ENCODE data around the gene ERF.

Gene ERF

DNA sequence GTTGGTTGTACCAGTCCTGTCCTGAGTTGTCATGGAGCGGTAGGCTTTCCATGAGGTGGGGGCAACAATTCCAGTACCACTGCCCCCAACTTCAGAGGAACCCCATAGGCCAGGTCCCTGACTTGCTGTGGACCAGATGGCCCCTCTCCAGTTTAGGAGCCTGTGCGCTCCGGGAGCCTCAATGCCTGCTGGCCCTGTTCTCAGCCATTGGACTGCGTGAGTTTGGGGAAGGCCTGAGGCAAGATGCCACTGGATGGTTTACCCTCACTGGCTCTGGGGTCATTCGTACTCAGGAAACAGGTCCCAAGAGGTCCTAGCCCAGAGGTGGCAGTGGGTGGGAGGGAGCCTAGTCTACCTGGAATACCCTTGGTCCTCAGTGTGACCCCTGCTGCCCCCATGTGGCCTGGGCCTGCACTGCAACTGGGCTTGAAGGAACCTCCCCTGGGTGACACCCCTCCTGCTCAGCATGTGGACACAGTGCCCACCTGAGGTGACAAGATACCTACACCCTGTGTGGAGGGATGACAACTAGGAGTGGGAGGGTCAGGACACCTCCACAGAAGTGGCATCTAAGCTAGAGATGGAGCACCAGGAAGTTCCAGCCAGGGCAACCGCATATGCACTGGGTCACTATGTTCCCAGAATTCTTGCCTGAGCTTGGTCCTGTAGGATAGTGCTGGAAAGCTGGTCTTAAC, 41.0 kb upstream of the ERF start:
- TF ChIP-seq, protein P1, sequence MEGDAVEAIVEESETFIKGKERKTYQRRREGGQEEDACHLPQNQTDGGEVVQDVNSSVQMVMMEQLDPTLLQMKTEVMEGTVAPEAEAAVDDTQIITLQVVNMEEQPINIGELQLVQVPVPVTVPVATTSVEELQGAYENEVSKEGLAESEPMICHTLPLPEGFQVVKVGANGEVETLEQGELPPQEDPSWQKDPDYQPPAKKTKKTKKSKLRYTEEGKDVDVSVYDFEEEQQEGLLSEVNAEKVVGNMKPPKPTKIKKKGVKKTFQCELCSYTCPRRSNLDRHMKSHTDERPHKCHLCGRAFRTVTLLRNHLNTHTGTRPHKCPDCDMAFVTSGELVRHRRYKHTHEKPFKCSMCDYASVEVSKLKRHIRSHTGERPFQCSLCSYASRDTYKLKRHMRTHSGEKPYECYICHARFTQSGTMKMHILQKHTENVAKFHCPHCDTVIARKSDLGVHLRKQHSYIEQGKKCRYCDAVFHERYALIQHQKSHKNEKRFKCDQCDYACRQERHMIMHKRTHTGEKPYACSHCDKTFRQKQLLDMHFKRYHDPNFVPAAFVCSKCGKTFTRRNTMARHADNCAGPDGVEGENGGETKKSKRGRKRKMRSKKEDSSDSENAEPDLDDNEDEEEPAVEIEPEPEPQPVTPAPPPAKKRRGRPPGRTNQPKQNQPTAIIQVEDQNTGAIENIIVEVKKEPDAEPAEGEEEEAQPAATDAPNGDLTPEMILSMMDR (IDR thresholded peaks at IDR 0.05; ENCODE audit: control extremely low read depth, extremely low read depth, low read depth, missing control alignments), result peak; percentile 99
- POLR2A ChIA-PET, result no interaction called here
- CTCF ChIA-PET, result interaction anchor here (0.6 to 3.4 kb wide), 31 partner anchors 8 to 197 kb away, joined by 3 to 20 read pairs (median 5); no protein-coding TSS in a partner anchor
- DNase-seq (ENCODE audit: extremely low spot score), result peak; percentile 84

DNA sequence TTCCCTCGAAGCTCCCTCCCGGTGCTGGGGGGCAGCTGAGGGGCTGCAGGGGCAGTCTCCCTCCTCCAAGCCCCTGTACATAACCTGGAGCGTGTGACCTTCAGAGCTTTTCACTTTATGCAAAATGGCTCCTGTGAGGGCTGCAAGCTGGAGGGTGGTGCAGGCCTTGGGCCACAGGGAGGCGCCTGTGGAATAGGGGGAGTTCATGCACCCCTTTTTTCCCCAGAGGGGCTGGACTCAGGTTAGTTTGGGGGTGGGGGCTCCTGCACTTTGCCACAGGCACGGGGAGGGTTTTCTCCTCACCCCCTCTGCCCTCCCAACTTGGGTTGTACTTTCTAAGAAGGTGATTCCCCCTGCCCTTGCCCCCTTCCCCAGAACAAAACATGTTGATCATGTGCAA, 40.4 kb upstream of the ERF start:
- TF ChIP-seq, protein P1 (IDR thresholded peaks at IDR 0.05; ENCODE audit: control extremely low read depth, extremely low read depth, low read depth, missing control alignments), result no peak
- DNase-seq (ENCODE audit: extremely low spot score), result no peak
- CTCF ChIA-PET, result interaction anchor here (0.7 to 3.4 kb wide), 12 partner anchors 8 to 187 kb away, joined by 3 to 11 read pairs (median 4); no protein-coding TSS in a partner anchor
- POLR2A ChIA-PET, result no interaction called here

DNA sequence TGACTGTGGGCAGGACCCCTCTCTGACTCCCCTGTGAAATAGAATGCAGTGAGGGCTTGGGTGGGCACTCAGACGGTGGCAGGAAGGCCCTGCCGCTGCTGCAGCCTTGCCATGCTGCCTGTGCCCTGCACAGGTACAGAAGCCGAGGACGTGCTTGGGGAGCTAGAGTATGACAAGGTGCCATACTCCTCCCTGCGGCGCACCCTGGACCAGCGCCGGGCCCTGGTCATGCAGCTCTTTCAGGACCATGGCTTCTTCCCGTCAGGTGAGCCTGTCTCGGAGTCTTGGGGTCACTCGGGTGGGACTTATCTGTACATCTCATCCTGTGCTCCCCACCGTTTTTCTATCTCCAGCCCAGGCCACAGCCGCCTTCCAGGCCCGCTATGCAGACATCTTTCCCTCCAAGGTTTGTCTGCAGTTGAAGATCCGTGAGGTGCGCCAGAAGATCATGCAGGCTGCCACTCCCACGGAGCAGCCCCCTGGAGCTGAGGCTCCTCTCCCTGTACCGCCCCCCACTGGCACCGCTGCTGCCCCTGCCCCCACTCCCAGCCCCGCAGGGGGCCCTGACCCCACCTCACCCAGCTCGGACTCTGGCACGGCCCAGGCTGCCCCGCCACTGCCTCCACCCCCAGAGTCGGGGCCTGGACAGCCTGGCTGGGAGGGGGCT, 39.7 kb upstream of the ERF start:
- CTCF ChIA-PET, result interaction anchor here (0.9 to 3.4 kb wide), 10 partner anchors 9 to 186 kb away, joined by 3 to 11 read pairs (median 4); no protein-coding TSS in a partner anchor
- DNase-seq (ENCODE audit: extremely low spot score), result no peak
- TF ChIP-seq, protein P1 (IDR thresholded peaks at IDR 0.05; ENCODE audit: control extremely low read depth, extremely low read depth, low read depth, missing control alignments), result no peak
- POLR2A ChIA-PET, result no interaction called here

DNA sequence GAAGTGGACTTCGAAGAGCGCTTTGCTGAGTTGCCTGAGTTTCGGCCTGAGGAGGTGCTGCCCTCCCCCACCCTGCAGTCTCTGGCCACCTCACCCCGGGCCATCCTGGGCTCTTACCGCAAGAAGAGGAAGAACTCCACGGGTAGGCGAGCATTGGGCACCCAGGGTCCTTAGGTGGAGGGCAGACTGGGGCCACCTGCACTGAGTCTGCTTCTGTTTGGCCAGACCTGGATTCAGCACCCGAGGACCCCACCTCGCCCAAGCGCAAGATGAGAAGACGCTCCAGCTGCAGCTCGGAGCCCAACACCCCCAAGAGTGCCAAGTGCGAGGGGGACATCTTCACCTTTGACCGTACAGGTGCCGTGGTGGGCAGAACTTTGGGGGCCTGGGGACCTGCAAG, 39.0 kb upstream of the ERF start:
- ChIA-PET CTCF (interaction anchor here (0.9 to 2.8 kb wide), 4 partner anchors 12 to 170 kb away, joined by 3 to 11 read pairs (median 5); no protein-coding TSS in a partner anchor), POLR2A (no interaction called here)
- DNase-seq (ENCODE audit: extremely low spot score), result no peak
- TF ChIP-seq, protein P1 (IDR thresholded peaks at IDR 0.05; ENCODE audit: control extremely low read depth, extremely low read depth, low read depth, missing control alignments), result no peak

DNA sequence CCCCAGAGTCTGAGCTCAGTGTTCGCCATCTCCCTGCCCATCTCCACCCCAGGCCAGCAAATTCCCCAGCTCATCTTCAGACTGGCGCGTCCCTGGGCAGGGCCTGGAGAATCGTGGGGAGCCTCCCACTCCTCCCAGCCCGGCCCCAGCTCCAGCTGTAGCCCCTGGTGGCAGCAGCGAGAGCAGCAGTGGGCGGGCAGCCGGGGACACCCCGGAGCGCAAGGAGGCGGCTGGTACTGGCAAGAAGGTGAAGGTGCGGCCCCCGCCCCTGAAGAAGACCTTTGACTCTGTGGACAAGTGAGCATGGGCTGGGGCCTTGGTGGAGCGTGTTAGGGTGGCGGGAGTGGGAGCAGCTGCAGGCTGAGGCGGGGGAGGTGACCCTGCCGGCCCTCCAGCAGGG, 38.6 kb upstream of the ERF start:
- POLR2A ChIA-PET, result no interaction called here
- no peak for DNase-seq (ENCODE audit: extremely low spot score)
- TF ChIP-seq, protein P1 (IDR thresholded peaks at IDR 0.05; ENCODE audit: control extremely low read depth, extremely low read depth, low read depth, missing control alignments), result no peak
- CTCF ChIA-PET, result interaction anchor here (0.9 kb wide), 1 partner anchor 169 kb away, joined by 4 read pairs; no protein-coding TSS in a partner anchor

DNA sequence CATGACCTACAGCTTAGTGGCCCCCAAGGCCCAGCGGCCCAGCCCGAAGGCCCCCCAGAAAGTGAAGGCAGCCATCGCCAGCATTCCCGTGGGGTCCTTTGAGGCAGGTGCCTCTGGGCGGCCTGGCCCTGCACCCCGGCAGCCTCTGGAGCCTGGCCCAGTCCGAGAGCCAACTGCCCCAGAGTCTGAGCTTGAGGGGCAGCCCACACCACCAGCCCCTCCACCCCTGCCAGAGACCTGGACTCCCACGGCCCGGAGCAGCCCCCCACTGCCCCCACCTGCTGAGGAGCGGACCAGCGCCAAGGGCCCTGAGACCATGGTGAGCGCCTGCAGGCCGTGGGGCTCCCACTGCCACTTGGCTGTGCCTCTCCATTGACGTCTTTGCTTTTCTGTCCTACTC, 38.0 kb upstream of the ERF start:
- TF ChIP-seq, protein P1 (IDR thresholded peaks at IDR 0.05; ENCODE audit: control extremely low read depth, extremely low read depth, low read depth, missing control alignments), result no peak
- POLR2A ChIA-PET, result no interaction called here

More for the DNA sequence above, 38.0 kb upstream of the ERF start:
- CTCF ChIA-PET, result interaction anchor here (0.9 kb wide), 1 partner anchor 169 kb away, joined by 4 read pairs; no protein-coding TSS in a partner anchor
- DNase-seq (ENCODE audit: extremely low spot score), result no peak
